SK-N-SH (cell line): ENCODE results near the gene RABL6.
A peak's percentile ranks its signal among the peaks of the same experiment; 100 is the strongest.
"Not testable (repeated sequence)": the region's sequence is repeated elsewhere in the genome, so short reads cannot be mapped to it uniquely, and the experiment has no call there.

ENCODE experiments used
- CTCF ChIP-seq: fragments of 200-600 bp; sonication (generic); IDR thresholded peaks from 2 replicates; pipeline ENCODE4 v1.6.1; 2017; ENCODE audit warnings: antibody characterized with exemption, mild to moderate bottlenecking, moderate library complexity
- EP300 ChIP-seq, 2 experiments: IDR thresholded peaks; 2 replicates each; pipeline versions ENCODE4 v1.4.0 to v1.6.1; 2012; ENCODE audit warnings: borderline replicate concordance in 1 of 2, low read depth in 1 of 2, low read length in 1 of 2
- EZH2phosphoT487 ChIP-seq: fragments of 200-600 bp; sonication (generic); IDR thresholded peaks from 2 replicates; pipeline ENCODE4 v1.6.1; 2017; ENCODE audit warnings: low read depth, mixed run types, mild to moderate bottlenecking, antibody characterized with exemption, moderate library complexity, borderline replicate concordance
- GABPA ChIP-seq: IDR thresholded peaks from 2 replicates; pipeline ENCODE4 v1.4.0; 2012; ENCODE audit warnings: low read depth, mild to moderate bottlenecking
- GATA2 ChIP-seq: sonication (generic); formaldehyde crosslinking; IDR thresholded peaks from 2 replicates; pipeline ENCODE4 v1.5.0; 2020; ENCODE audit warnings: mild to moderate bottlenecking, missing genetic modification reagents
- MAX ChIP-seq: IDR thresholded peaks from 2 replicates; pipeline ENCODE4 v1.4.0; 2012; ENCODE audit warnings: low read depth
- NFIC ChIP-seq: IDR thresholded peaks from 2 replicates; pipeline ENCODE4 v1.4.0; 2012; ENCODE audit warnings: borderline replicate concordance
- POLR2AphosphoS5 ChIP-seq: IDR thresholded peaks from 2 replicates; pipeline ENCODE4 v1.6.1; 2012; ENCODE audit warnings: low read depth, low read length
- RCOR1 ChIP-seq: fragments of 150-350 bp; IDR thresholded peaks from 2 replicates; pipeline ENCODE4 v1.6.1; 2017; ENCODE audit warnings: antibody characterized with exemption, low read length
- SMC3 ChIP-seq: IDR thresholded peaks from 2 replicates; pipeline ENCODE4 v1.6.1; 2012; ENCODE audit warnings: low read depth, low read length, improper control_type of control experiment
- USF1 ChIP-seq: IDR thresholded peaks from 2 replicates; pipeline ENCODE4 v1.4.0; 2012; ENCODE audit warnings: low read depth, borderline replicate concordance
- USF2 ChIP-seq: fragments of 150-350 bp; IDR thresholded peaks from 2 replicates; pipeline ENCODE4 v1.6.1; 2017; ENCODE audit warnings: antibody characterized with exemption, low read length, low read depth, borderline replicate concordance
- YY1 ChIP-seq: IDR thresholded peaks from 2 replicates; pipeline ENCODE4 v1.4.0; 2012; ENCODE audit warnings: low read depth, mild to moderate bottlenecking

GRCh38 chr9:136842380-136842948, 34.7 kb downstream of the RABL6 start, which contains the start of gene AJM1:
- TF ChIP-seq POLR2AphosphoS5 (peak; percentile 68), CTCF (peak; percentile 79), MAX (peak; percentile 80)
- not testable (repeated sequence) for TF ChIP-seq USF2; GATA2; YY1; NFIC; USF1; EP300 (IDR thresholded peaks at IDR 0.05; ENCODE audit: borderline replicate concordance in 1 of 2, low read depth in 1 of 2, low read length in 1 of 2); SMC3; EZH2phosphoT487; GABPA; RCOR1
